HG03139 (cell line): ENCODE results near the gene STOX2.

Source experiments
- ATAC-seq: cut with Tn5 transposase; IDR thresholded peaks from one replicate; pipeline ENCODE4 v1.9.1; 2021; ENCODE audit not compliant: unreplicated experiment

STOX2 gene

DNA sequence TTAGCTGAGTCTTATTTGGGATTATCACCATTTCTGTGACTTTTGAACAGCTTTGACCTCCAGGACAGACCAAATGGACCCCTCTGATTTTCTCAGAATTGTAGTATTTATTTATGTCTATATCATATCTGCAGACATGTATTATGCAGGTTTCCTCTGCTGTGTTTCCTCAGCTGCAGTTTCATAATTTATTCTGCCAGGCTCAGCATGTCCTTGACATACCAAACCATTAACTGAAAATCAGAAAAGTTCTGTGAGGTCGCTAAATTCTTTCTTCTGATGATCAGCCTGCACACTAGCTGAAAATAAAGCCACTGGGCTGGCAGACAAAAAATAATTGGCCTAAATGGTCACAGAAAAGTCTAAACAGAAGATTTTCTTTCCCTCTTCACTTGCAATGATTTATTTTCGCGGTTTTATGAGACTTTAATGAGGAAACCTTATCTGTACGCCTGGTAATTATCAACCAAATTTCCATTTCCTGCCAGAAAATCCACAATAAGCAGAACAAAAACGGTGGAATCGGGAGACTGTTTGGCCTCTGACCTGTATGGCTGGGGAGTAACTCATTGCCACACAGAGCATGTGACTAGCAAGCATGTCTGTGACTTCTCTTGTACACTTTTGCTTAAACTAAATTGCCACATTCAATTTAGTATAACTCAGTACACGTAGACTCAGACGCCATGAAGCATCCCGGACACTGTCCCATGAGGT lies 161.6 kb downstream of the STOX2 start:
- no peak for ATAC-seq

GRCh38 chr4:184067931-184068554 lies 162.9 kb downstream of the STOX2 start:
- no peak for ATAC-seq
